Neural progenitor cell (in vitro differentiated cells): ENCODE results near the gene DHRS3. TPM values are rescaled to one million over a fixed set of nuclear protein-coding genes. Genes with fewer than 3 reads are reported as not detected.

Experiments
- DNase-seq: peaks from one replicate; pipeline ENCODE4 v3.0.0-alpha.2; 2016; ENCODE audit warnings: low spot score
- H2AFZ ChIP-seq: fragments of 200-600 bp; sonication (generic); replicated peaks from 2 replicates; pipeline ENCODE4 v1.6.1; 2016; ENCODE audit warnings: antibody characterized with exemption
- H3F3A ChIP-seq: fragments of 200-600 bp; sonication (generic); 2 replicates; pipeline ENCODE4 v1.6.1; 2016; ENCODE audit warnings: antibody characterized with exemption, low read depth
- H3K27ac ChIP-seq: fragments of 200-600 bp; sonication (generic); 2 replicates; pipeline ENCODE4 v1.5.1; 2016; ENCODE audit warnings: mild to moderate bottlenecking
- H3K27me3 ChIP-seq: fragments of 200-600 bp; sonication (generic); 2 replicates; pipeline ENCODE4 v1.6.1; 2016; ENCODE audit warnings: mild to moderate bottlenecking, moderate library complexity
- H3K36me3 ChIP-seq: fragments of 200-600 bp; sonication (generic); 2 replicates; pipeline ENCODE4 v1.5.1; 2016
- H3K4me1 ChIP-seq: fragments of 200-600 bp; sonication (generic); 2 replicates; pipeline ENCODE4 v1.6.1; 2016; ENCODE audit warnings: mixed run types
- H3K4me2 ChIP-seq: fragments of 200-600 bp; sonication (generic); 2 replicates; pipeline ENCODE4 v1.6.1; 2016
- H3K4me3 ChIP-seq: fragments of 200-600 bp; sonication (generic); 2 replicates; pipeline ENCODE4 v1.5.1; 2016
- H3K79me2 ChIP-seq: fragments of 200-600 bp; sonication (generic); 2 replicates; pipeline ENCODE4 v1.6.1; 2016; ENCODE audit warnings: low read depth
- H3K9ac ChIP-seq: fragments of 200-600 bp; sonication (generic); 2 replicates; pipeline ENCODE4 v1.6.1; 2016
- H3K9me3 ChIP-seq: fragments of 200-600 bp; sonication (generic); 2 replicates; pipeline ENCODE4 v1.5.1; 2016; ENCODE audit warnings: low read depth
- H4K20me1 ChIP-seq: fragments of 200-600 bp; sonication (generic); 2 replicates; pipeline ENCODE4 v1.6.1; 2016; ENCODE audit warnings: low read depth
- H3K27ac Mint-ChIP-seq: 3 replicates; pipeline ENCODE4 v1.8.0; 2021; ENCODE audit warnings: mixed read lengths
- H3K27me3 Mint-ChIP-seq: 2 replicates; pipeline ENCODE4 v1.8.0; 2022; ENCODE audit warnings: low read depth, mild to moderate bottlenecking, inconsistent platforms, moderate library complexity, mixed read lengths; ENCODE audit not compliant: insufficient read depth
- H3K36me3 Mint-ChIP-seq: 3 replicates; pipeline ENCODE4 v1.8.0; 2021; ENCODE audit warnings: mixed read lengths
- H3K4me1 Mint-ChIP-seq: 3 replicates; pipeline ENCODE4 v1.8.0; 2021; ENCODE audit warnings: mixed read lengths
- H3K4me3 Mint-ChIP-seq: 3 replicates; pipeline ENCODE4 v1.8.0; 2021; ENCODE audit warnings: mild to moderate bottlenecking, moderate library complexity, mixed read lengths
- H3K9me3 Mint-ChIP-seq: 3 replicates; pipeline ENCODE4 v1.8.0; 2020; ENCODE audit warnings: mixed read lengths
- EZH2 ChIP-seq: fragments of 200-600 bp; sonication (generic); IDR thresholded peaks from 2 replicates; pipeline ENCODE4 v1.6.1; 2017; ENCODE audit warnings: antibody characterized with exemption, mild to moderate bottlenecking, moderate library complexity
- EZH2phosphoT487 ChIP-seq: fragments of 200-600 bp; sonication (generic); IDR thresholded peaks from 2 replicates; pipeline ENCODE4 v1.6.1; 2017; ENCODE audit warnings: antibody characterized with exemption
- total RNA-seq: library from RNA; depleted of rRNA; stranded (reverse); fragments of >200 nt; gene quantifications from 2 replicates; pipeline ENCODE4 v1.2.3, GENCODE V29; 2015; ENCODE audit warnings: low replicate concordance
- TF ChIP-seq, protein P1 (sequence below): fragments of 200-600 bp; sonication (generic); IDR thresholded peaks from 2 replicates; pipeline ENCODE4 v1.5.1; 2017; ENCODE audit warnings: antibody characterized with exemption, mild to moderate bottlenecking

Gene DHRS3
- total RNA-seq, 1 donor from 2014 or later = 4.3 TPM

- Mint-ChIP-seq H3K27ac (no peak overlapping the region), H3K4me1 (peaks cover 51% of the 10 kb centered on the region), H3K4me3 (peak overlapping the region; percentile 75), H3K9me3 (no peaks in the 10 kb centered on the region), H3K27me3 (peaks cover 34% of the 10 kb centered on the region), H3K36me3 (no peaks in the 10 kb centered on the region)
- Histone ChIP-seq H3K36me3 (no peaks in the 10 kb centered on the region), H3K4me2 (peak overlapping the region; percentile 91), H3K27ac (no peak overlapping the region), H3K9me3 (no peaks in the 10 kb centered on the region), H3K4me1 (peaks cover 25% of the 10 kb centered on the region), H3K27me3 (peaks cover 18% of the 10 kb centered on the region), H4K20me1 (peaks cover 14% of the 10 kb centered on the region), H3K9ac (no peak overlapping the region), H2AFZ (no peak overlapping the region), H3K4me3 (peak overlapping the region; percentile 94), H3F3A (peaks cover 47% of the 10 kb centered on the region), H3K79me2 (peaks cover 3% of the 10 kb centered on the region)
- DNase-seq = peak; percentile 93
- TF ChIP-seq, protein P1, sequence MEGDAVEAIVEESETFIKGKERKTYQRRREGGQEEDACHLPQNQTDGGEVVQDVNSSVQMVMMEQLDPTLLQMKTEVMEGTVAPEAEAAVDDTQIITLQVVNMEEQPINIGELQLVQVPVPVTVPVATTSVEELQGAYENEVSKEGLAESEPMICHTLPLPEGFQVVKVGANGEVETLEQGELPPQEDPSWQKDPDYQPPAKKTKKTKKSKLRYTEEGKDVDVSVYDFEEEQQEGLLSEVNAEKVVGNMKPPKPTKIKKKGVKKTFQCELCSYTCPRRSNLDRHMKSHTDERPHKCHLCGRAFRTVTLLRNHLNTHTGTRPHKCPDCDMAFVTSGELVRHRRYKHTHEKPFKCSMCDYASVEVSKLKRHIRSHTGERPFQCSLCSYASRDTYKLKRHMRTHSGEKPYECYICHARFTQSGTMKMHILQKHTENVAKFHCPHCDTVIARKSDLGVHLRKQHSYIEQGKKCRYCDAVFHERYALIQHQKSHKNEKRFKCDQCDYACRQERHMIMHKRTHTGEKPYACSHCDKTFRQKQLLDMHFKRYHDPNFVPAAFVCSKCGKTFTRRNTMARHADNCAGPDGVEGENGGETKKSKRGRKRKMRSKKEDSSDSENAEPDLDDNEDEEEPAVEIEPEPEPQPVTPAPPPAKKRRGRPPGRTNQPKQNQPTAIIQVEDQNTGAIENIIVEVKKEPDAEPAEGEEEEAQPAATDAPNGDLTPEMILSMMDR = peak; percentile 91
- TF ChIP-seq EZH2 (no peak), EZH2phosphoT487 (no peak)
These were observed 1.9 kb upstream of the DHRS3 start for GRCh38 chr1:12619792-12620487.

GRCh38 chr1:12618965-12619791 lies 1.2 kb upstream of the DHRS3 start:
- H2AFZ ChIP-seq = peak overlapping the region; percentile 98
- peaks cover 53% of the 10 kb centered on the region for H3K4me1 Mint-ChIP-seq

GRCh38 chr1:12618661-12618964 lies 603 bp upstream of the DHRS3 start:
- Histone ChIP-seq H3K4me3 (peak overlapping the region; percentile 94), H3K79me2 (peaks cover 13% of the 10 kb centered on the region), H3K4me2 (peak overlapping the region; percentile 91), H2AFZ (peak overlapping the region; percentile 98), H3K4me1 (peaks cover 29% of the 10 kb centered on the region), H3K9ac (no peak overlapping the region), H3F3A (peaks cover 50% of the 10 kb centered on the region), H4K20me1 (peaks cover 16% of the 10 kb centered on the region), H3K27ac (no peak overlapping the region), H3K27me3 (peaks cover 18% of the 10 kb centered on the region), H3K9me3 (no peaks in the 10 kb centered on the region), H3K36me3 (no peaks in the 10 kb centered on the region)
- Mint-ChIP-seq H3K36me3 (no peaks in the 10 kb centered on the region), H3K27me3 (peaks cover 34% of the 10 kb centered on the region), H3K27ac (no peak overlapping the region), H3K9me3 (no peaks in the 10 kb centered on the region), H3K4me3 (peak overlapping the region; percentile 95), H3K4me1 (peaks cover 53% of the 10 kb centered on the region)
- no peak for DNase-seq
- TF ChIP-seq, protein P1 = no peak
- peak; percentile 26 for TF ChIP-seq EZH2

More at GRCh38 chr1:12618965-12619791, 1.2 kb upstream of the DHRS3 start:
- Histone ChIP-seq H3K27ac (no peak overlapping the region), H4K20me1 (peaks cover 16% of the 10 kb centered on the region), H3K9ac (no peak overlapping the region), H3K27me3 (peaks cover 18% of the 10 kb centered on the region), H3K36me3 (no peaks in the 10 kb centered on the region), H3K9me3 (no peaks in the 10 kb centered on the region), H3K4me3 (peak overlapping the region; percentile 94), H3K4me2 (peak overlapping the region; percentile 91), H3K79me2 (peaks cover 7% of the 10 kb centered on the region), H3K4me1 (peaks cover 29% of the 10 kb centered on the region), H3F3A (peaks cover 50% of the 10 kb centered on the region)
- Mint-ChIP-seq H3K4me3 (peak overlapping the region; percentile 95), H3K27ac (no peak overlapping the region), H3K27me3 (peaks cover 34% of the 10 kb centered on the region), H3K36me3 (no peaks in the 10 kb centered on the region), H3K9me3 (no peaks in the 10 kb centered on the region)
- peak; percentile 79 for DNase-seq
- TF ChIP-seq, protein P1 = no peak
- TF ChIP-seq EZH2 = peak; percentile 19
